ENCODE measurements around the gene TMEM176B. TPM values are rescaled to one million over a fixed set of nuclear protein-coding genes. Genes with fewer than 3 reads are reported as not detected.

The TMEM176B gene
- total and polyA plus RNA-seq, 2 of the 13 experiments (the other 11 are each of a cell fraction or from before 2014, with no cell fraction given): not detected

DNA sequence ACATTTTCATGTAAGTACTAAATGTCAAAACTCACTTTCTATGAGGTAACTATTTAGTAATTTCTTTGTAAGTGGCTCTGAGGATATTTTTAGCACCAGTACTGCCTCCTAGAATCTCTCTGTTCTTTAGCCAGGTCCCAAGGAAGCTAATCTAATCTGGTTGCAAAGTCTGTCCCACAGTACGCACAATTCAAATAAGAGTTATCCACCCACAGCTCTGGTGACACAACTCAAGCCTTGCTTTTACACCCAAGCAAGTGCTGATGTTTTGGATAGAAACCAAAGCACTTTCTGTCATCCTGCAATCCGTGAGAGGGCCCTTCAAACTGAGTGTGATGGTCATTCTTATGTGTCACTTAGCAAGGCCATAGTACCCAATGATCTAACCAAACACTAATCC, 48.5 kb downstream of the TMEM176B start (continued):
- TF ChIP-seq ADNP (CRISPR knock-in tag; IDR thresholded peaks at IDR 0.05): no peak
- no peak for TF ChIP-seq POLR2A (IDR thresholded peaks at IDR 0.05; ENCODE audit: insufficient read depth in 1 of 2, low read depth in 2 of 2, low read length in 2 of 2)
- no peak for TF ChIP-seq ZNF773 (CRISPR knock-in tag; IDR thresholded peaks at IDR 0.05; ENCODE audit: borderline replicate concordance)
- TF ChIP-seq, protein P1, sequence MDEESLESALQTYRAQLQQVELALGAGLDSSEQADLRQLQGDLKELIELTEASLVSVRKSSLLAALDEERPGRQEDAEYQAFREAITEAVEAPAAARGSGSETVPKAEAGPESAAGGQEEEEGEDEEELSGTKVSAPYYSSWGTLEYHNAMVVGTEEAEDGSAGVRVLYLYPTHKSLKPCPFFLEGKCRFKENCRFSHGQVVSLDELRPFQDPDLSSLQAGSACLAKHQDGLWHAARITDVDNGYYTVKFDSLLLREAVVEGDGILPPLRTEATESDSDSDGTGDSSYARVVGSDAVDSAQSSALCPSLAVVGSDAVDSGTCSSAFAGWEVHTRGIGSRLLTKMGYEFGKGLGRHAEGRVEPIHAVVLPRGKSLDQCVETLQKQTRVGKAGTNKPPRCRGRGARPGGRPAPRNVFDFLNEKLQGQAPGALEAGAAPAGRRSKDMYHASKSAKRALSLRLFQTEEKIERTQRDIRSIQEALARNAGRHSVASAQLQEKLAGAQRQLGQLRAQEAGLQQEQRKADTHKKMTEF (CRISPR knock-in tag; IDR thresholded peaks at IDR 0.05): no peak
- no peak for TF ChIP-seq ATF1 (CRISPR knock-in tag; IDR thresholded peaks at IDR 0.05)

DNA sequence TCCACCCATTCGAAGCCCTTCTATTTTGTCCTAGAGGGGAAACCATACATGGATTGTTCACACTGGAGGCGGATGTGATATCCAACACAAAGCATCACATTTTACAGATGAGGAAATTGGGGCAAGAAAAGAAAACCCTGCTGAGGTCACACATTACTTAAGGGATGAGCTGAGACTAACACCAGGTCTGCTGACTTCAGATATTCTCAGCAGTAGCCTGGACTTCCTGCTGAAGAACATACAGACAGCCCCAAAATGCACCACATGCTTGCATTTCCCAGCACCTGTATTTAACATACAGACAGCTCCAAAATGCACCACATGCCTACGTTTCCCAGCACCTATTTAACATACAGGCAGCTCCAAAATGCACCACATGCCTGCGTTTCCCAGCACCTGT, 51.8 kb downstream of the TMEM176B start:
- Histone ChIP-seq H3K9ac (ENCODE audit: insufficient read depth, low read depth, low read length) (no peak overlapping the region), H3K4me1 (ENCODE audit: insufficient read depth, low read length) (no peaks in the 10 kb centered on the region), H3K36me3 (replicated peaks in 1 of 2; ENCODE audit: control insufficient read depth in 1 of 2, insufficient read depth in 2 of 2, low read length in 2 of 2) (no peaks in the 10 kb centered on the region), H2AFZ (ENCODE audit: low read length) (no peak overlapping the region), H3K4me3 (replicated peaks in 1 of 3; ENCODE audit: insufficient read depth in 1 of 3, low read depth in 2 of 3, low read length in 3 of 3) (no peak overlapping the region), H3K9me3 (ENCODE audit: low read length) (no peaks in the 10 kb centered on the region), H3K27me3 (ENCODE audit: control insufficient read depth in 1 of 2, insufficient read depth in 2 of 2, low read length in 2 of 2) (peaks cover 0 to 7% of the 10 kb centered on the region in 2 experiments; a peak in 1 of 5 replicates), H4K20me1 (ENCODE audit: insufficient read depth, low read length) (no peaks in the 10 kb centered on the region), H3K4me2 (ENCODE audit: low read depth, low read length) (no peak overlapping the region), H3K79me2 (ENCODE audit: insufficient read depth, low read length) (no peaks in the 10 kb centered on the region), H3K27ac (ENCODE audit: extremely low read length, insufficient read depth, low read length) (no peak overlapping the region)
- no peak for DNase-seq (ENCODE audit: low spot score)
- ATAC-seq: no peak
- BruUV-seq (replicated peaks): no TSS peak
- 9% methylated on average over 4 of the region's 4 CpGs for WGBS (ENCODE audit: low lambda C conversion rate)
- no peak for TF ChIP-seq CBX5 (CRISPR knock-in tag; IDR thresholded peaks at IDR 0.05; ENCODE audit: borderline replicate concordance)
- TF ChIP-seq HOXA9 (CRISPR knock-in tag; IDR thresholded peaks at IDR 0.05; ENCODE audit: borderline replicate concordance): no peak
- TF ChIP-seq, protein P2, sequence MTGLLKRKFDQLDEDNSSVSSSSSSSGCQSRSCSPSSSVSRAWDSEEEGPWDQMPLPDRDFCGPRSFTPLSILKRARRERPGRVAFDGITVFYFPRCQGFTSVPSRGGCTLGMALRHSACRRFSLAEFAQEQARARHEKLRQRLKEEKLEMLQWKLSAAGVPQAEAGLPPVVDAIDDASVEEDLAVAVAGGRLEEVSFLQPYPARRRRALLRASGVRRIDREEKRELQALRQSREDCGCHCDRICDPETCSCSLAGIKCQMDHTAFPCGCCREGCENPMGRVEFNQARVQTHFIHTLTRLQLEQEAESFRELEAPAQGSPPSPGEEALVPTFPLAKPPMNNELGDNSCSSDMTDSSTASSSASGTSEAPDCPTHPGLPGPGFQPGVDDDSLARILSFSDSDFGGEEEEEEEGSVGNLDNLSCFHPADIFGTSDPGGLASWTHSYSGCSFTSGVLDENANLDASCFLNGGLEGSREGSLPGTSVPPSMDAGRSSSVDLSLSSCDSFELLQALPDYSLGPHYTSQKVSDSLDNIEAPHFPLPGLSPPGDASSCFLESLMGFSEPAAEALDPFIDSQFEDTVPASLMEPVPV (CRISPR knock-in tag; IDR thresholded peaks at IDR 0.05): no peak
- TF ChIP-seq ZFP36 (IDR thresholded peaks at IDR 0.05; ENCODE audit: borderline replicate concordance, low read depth, low read length, partially characterized antibody): no peak
- no peak for FAIRE-seq
- ChIA-PET CTCF (ENCODE audit: low intra/inter-chr PET ratio, low total read pairs) (no interaction called here), POLR2A (no interaction called here)
- intact Hi-C loops (cut with micrococcal nuclease; ENCODE audit: unreplicated experiment) (no loop called here), in situ Hi-C loops (cut with HindIII; ENCODE audit: extremely low pct_ligation_motif_present, low pct_unique_long_range_greater_than_20kb) (no loop called here)
